Stimulated activated CD4-positive, alpha-beta T cell treated with anti-CD3 and anti-CD28 coated beads, Interleukin-1b, Interleukin-23, amount 100 ng/mL, for 1 hour (primary cell): ENCODE data around the gene GRIK2.

Source experiments
- DNase-seq, 2 donors: peaks; one replicate each; pipeline ENCODE4 v3.0.0-alpha.2; 2020; ENCODE audit warnings: low read depth in 2 of 2

Gene GRIK2

DNA sequence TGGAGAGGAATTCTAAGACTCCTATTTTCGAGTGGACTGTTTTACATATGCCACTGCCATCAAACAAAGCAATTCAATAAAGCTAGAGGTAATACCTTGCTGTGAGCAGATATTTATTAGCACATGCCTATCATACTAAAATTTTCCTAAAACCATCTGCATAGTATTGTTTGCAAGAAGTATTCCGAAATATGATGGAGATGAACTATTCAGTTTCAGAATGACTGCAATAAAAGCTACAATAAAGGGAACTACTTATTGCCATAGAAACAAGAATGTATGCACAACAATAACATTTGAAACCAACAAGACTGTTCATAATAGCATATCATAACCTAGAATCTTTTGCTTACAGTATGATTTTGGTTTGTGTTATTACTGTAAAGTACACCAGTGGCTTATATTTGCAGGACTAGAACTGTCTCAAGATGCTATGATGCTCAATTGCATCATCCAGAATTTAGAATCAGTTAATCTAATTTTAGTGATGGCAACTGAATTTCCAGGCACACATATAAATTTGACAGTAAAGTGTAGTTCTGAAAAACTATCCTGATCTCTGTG is 144.3 kb downstream of the GRIK2 start:
- no peak for DNase-seq

DNA sequence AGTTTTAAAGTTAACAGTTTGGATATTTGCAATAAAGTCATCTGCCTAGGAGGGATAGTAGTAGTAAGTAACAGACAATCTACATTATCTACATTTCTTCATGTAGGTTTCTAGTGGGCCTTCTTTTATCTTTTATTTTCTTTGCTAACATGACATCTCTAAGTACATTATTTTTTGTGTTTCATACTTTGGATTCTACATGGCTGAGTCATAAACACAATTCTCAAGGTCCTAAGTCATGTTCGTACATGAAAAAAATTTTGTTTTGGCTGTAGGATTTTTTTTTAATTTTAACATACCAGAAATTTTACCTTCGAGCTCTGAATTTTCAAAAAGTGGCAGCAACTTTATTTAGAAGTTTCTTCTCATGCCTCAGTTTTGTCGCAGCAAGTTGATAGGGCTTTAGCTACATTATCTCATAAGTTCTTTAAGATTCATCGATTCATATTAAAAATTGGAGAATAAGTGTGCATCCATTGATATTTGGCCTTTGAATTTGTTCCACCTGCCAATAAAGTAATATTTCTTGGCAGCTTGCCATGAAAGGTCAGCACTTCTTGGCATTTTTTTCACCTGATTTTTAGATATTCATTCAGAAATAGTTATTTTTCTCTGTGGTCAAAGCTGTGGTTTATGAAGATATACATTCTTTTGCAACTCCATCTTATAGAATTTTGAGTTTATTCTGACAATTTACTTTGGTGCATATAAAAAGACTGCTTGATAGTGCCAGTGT is 146.2 kb downstream of the GRIK2 start:
- DNase-seq, result no peak

DNA sequence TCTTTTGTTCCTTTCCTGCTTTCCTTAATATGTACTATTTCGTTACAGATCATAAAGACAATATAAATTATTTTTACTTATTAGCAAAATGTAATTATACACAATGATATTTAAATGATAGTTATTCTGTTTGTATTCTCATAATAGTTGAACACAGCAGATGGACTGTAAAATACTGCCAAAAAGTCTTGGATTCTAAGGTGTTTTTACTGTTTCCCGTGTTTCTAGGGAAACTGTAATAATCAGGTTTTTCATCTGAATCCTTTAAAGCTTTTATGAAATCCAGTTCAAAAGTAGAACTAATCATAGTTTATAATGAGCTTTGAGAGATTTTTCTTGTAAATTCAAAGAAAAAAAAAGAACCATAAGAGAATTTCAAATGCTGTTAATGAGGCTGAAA is 148.4 kb downstream of the GRIK2 start:
- no peak for DNase-seq

DNA sequence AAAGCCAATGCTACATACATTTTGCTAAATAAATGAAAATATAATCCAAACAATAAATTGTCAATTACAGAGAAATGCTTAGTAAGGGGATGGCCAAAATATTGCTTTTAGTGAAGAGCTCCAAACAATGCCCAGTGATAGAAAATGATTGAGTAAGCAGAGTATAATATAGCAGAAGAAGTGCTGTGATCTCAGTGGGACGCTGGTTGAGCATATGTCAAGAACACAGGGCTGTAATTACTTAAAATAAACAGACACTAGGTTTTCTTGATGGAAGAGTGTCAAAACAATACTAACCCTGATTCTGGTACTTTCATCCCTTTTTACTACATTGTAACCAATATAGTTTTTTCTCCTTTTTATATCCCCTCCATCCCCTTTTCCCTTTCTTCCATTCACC is 150.3 kb downstream of the GRIK2 start:
- no peak for DNase-seq

DNA sequence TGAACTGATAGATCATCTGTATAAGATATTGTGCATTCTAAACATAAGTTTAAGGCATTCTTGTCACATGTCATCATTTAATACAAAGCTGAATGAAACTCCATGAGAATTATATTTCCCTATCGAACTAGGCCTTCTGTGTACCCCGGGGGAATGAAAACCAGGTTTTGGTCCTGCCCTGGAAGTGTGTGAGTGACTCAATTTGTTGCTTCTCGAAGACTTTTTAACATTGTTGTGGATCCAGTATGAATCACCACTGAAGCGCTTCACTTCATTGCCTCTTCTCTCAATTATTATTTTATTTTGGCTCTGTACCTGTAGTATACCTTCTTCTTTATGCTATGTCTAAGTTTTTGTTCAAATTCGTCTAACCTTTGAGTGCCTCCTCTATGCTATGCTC is 150.8 kb downstream of the GRIK2 start:
- DNase-seq, result no peak

DNA sequence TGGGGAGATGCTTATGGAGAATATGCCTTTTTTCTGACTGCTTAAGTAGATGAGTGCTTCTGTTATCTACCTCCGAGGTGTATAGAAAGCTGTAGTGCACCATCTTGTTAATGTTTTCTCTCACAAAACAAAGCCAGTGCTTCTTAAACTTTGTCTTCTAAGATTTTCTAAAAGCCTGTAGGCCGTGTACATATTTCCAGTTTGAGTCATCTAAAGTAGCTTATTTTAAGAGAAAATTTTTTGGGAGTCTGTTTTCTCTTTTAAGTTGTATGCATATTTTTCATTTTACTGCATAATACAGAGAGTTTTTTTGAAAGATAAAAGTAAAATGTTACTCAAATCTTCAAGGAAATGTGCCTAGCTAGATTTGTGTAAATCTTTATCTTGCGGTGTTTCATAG is 151.7 kb downstream of the GRIK2 start:
- DNase-seq, result no peak

DNA sequence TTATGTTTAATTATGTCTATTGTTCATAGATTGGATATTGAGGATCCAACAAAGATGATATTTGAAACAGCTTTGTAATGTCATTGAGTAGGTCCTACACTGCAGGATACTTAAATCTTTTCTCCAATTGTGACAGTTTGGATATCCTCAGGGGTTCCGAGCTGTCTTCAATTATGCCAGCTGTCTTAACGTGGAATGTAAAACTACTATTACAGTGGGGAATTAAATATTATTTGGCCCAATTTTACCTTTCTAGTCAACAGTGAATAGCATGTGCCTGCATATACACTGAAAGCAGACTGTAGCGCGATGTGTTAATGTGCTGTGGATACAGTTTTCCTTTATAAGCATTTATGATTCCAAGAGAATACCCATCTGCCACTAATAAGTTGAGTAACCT is 156.9 kb downstream of the GRIK2 start:
- no peak for DNase-seq

DNA sequence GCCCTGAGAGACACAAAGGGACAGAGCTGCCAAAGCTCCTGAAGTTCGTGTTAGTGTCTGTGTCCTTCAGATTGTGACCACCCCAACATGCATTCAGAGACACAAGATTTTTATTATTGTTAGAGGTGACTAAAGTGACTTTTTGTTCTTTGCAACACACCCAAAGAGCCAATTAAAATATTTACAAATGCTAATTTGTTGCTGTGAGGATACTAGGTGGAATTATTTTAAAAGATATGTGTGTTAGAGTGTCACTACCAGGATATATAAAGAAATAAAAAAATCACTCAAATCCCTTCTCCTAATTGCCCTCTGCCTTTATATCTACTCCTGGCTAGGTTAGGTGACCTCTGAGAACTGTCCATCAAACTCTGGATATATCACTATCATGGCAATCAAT is 160.7 kb downstream of the GRIK2 start:
- no peak for DNase-seq

DNA sequence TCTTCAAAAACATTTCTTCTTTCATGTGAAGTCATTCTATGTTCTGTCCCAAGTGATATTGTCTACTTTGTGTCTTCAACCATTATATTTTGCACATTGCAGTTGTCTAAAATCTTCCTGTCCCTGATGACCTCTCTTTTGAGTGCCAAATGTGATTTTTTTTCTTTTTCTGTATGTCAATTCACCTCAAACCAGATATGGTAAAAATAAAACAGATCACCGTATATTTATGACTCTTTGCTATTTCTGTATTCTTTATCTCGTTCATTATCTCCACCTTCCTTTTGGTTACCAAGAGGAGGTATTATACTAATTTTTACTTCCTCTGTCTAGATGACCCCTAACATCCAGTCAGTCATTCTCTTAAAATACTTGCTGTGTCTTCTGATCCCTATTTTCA is 165.2 kb downstream of the GRIK2 start:
- DNase-seq, result no peak

DNA sequence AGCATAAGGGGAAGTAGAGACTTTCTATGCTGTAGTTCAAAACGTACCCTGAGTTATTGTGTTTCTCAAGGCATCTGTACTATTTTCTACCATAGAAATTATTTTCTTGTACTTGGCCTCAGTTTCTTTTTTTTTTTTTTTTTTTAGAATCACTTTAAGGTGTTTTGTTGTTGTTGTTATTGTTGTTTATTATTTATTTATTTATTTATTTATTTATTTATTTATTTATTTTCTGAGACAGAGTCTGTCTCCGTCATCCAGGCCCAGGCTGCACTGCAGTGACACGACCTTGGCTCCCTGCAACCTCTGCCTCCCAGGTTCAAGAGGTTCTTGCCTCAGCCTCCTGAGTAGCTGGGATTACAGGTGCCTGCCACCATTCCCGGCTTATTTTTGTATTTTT is 179.1 kb downstream of the GRIK2 start:
- DNase-seq, result no peak

DNA sequence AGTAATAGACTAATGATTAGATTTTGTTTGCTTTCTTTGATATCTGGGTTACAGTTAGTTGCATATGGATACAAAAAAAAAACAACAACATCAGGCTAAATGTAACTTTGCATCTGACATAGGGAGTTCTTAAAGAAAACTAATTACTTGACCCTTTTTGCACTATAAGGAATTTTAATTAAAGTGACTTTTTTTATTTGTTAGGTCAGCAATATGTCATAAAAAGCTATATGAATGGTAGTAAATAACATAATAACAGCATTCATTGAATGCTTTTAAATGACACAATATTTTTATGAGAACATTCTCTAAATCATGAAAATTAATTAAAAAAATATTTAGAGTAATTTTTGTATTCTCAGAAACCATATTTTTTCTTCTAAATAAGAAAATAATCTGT is 183.6 kb downstream of the GRIK2 start:
- no peak for DNase-seq

DNA sequence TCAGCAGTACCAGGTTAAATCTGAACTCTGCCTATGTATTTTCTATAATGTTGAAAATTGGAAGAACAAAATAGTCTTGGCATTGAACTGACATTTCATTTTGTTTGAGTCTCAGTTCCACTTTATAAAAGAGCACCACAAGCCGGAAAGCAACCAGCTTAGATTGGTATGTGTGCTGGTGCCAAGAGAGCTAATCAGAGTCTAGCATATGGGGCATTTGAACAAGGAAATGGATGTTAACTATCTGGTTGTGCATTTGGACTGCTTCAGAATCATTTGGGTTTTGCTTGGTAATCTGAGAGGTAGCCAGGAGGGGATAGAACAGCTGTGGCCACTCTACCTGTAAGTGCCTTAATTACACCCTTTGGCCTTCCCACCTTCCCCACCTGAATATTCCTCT is 184.8 kb downstream of the GRIK2 start:
- no peak for DNase-seq

DNA sequence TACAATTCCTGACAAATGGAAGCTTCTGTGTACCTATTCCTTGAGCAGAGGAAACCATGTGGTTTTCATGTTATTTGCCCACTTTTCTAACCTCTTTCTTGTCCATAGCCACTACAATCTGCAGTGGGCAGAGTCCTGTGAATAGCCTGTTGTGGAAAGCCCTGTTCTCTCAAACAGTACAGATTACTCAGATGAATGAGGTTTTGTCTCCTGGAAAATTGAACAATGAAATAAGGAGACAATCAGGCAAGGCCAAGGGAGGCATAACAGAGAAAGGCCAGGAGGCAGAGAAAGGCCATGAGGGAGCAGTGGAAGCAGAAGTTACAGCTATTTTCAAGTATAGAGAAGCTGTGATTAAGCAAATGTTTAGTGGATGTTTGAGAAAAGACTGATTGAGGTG is 189.3 kb downstream of the GRIK2 start:
- no peak for DNase-seq

DNA sequence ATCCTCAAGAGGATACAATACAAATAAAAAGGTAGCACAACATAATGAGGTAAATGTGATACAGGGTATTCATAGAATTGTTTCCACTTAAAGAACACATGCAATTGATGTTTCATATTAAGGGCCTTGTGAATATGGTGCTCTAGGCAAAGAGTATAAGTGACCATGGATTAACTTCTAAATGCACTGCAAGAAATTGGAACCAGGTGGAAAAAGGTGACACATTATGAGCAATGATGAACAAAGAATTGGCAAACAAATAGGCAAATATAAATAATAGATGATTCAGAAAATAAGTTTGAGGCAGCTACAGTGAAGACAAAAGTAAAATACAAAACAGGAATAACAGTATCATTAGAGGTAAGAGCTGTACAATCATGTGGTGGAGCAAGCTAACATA is 192.0 kb downstream of the GRIK2 start:
- DNase-seq, result no peak

DNA sequence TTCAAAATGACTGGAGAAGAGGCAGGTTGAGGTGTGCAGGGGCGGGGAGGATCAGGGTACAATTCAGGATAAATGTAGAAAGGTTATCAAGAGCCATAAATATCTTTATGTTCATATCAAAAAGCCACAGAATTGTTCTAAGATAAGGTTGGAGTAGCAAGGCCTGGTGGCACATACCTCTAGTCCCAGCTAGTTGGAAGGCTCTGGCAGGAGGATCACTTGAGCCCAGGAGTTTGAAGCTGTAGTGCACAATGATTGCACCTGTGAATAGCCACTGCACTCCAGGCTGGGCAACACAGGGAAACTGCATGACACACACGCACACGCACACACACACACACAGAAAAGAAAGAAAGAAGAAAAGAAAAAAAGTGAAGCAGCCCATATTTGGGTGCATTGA is 194.8 kb downstream of the GRIK2 start:
- no peak for DNase-seq

DNA sequence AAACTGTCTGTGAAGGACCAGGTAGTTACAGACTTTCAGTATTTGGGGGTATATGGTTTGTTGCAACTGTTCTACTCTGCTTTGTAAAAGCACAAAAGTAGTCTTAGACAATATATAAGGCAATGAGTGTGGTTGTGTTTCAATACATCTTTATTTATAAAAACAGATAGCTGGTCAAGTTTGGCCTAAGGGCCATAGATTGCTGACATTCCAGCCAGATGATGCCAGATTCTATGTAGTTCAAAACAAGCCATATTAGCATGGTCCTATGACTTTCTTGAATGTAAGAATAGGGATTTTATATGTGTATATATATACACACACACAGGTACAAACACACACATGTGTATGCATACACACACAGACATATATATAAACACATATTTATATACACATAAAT is 201.8 kb downstream of the GRIK2 start:
- DNase-seq, result no peak

DNA sequence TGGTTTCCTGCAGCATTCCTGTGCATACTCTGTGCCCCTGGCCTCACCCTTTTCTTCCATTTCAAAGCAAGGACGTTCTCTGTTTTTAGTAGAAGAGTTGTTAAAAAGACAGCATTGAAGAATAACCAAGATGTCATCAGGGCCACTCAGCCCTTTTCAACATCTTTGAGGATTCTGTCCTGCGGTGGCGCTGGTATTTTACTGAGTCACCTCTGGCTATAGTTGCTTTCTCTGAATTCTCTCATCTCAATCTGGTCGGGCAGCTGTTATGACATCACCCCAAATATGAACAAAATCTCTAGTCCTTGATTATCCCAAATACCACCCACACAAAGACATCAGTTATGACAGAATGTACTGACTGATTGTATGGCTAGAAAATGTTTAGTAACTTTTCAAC is 204.2 kb downstream of the GRIK2 start:
- no peak for DNase-seq

DNA sequence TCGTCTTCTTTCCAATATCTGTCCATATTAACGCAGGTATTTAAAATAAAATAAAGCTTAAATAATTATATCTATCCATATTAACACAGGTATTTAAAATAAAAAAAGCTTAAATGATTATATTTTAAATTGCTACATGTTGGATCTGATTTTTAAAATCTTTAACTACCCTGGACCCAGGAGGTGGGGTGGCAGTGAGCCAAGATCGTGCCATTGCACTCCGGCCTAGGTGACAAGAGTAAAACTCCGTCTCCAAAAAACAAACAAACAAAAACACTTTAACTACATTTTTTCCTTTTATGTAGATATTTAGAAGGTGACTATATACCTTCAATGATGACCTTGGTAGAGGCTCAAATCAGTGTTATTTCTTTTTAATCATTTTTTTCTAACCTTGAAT is 211.9 kb downstream of the GRIK2 start:
- DNase-seq, result no peak

DNA sequence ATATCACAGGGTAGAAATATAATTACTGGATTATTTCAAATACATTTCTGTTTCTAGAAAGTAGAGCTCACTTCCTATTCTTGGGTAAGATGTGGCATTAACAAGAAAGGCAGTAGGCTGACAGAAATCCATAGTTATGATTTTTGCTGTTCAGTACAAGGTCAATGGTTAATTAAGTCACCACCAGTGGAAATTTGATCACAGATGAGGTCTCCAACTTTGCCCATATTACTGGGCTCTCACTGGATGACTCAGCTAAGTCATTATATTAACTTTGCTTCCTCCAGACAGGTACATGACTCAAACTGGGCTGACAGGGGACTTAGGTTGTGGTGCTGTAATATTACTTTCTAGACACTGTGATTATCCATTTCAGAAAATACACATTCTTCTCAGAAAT is 212.4 kb downstream of the GRIK2 start:
- no peak for DNase-seq

DNA sequence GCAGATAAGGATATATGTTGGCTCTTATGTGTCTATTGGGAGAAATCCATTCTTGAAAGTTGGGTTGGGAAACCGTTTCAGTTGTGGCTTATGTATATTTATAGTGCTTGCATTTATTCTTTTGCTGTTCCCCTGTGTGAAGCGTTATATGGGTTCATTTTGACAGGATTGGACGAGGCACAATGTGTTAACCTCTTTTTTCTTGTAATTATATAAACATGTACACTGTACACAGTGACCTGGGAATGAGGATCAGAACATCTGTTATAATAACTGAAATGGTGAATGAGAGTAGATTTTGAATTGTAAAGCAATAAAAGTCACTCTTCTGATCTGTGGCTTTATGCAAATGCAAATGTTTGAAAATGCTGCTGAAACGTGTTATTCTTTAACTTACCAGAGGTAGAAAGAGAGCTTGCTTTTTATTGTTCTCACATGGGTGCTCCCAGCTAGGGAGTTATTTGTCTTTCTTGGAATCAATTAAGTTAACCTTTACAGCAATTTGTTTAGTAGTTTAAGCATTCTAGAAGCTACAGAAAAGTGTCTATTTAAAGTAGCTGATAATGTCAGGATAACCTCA is 213.7 kb downstream of the GRIK2 start:
- DNase-seq, result no peak

DNA sequence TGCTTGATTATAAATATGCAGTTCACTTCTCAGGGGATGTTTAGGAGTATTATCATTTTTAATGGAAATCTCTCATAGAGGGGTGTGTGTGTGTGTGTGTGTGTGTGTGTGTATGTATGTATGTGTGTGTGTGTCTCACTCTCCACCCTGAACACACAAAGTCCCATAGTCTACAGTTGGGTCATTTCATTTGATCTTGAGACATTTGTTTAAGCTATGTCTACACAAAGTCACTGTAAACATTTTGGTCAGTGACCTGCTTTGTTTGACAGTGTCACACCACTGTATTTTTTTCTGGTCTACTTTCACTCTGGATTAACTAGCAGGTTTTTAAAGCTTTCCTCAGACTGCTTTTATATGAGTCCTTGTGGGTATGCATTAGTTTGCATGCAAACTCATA is 215.2 kb downstream of the GRIK2 start:
- DNase-seq, result no peak

DNA sequence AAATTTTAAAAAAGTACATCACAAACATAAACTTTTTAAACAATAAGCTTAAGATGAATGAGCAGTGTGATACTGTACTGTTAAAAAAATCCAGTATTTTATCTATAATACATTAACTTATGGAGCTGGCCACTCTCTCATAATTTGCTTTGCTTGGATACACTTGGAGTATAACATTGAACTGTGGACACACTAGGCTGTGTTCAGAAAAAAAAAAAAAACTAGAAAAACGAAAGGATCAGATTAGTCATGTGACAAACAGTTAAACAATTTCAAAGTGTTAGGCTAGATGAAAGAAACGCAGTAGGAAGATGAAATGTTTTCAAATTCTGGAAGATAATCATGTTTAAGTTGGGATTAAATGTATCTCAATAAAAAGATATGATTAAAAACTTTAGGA is 220.0 kb downstream of the GRIK2 start:
- no peak for DNase-seq

DNA sequence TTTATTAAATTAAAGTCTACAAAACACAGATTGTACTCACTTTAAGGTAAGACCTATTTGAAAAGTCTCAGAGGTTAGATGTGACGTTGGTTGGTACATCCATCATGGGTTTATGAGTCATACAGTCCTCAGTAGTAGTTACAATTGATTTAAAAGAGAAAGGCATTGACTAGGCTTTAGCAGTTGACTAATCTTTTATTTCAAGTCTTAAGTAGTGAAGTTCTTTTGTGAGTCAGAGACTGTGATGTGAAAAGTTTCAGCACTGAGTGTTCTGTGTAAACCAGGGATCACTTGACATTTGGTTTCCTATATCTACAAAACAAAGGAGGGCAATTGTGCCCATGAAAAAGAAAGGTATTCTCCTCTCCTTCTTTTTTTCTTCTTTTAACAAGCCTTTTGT is 221.3 kb downstream of the GRIK2 start:
- DNase-seq, result no peak

DNA sequence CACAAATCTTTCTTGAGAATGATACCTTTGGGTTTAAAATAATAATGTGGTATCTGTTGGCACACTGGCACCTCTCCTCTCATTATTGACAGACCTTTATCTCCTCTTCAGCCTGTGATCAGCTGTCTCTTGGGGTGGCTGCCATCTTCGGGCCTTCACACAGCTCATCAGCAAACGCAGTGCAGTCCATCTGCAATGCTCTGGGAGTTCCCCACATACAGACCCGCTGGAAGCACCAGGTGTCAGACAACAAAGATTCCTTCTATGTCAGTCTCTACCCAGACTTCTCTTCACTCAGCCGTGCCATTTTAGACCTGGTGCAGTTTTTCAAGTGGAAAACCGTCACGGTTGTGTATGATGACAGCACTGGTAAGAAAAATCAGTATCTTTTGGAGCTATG is 232.8 kb downstream of the GRIK2 start:
- DNase-seq, result no peak
